Parathyroid adenoma (tissue), 2 donors: Measurements from ENCODE around the gene SDR42E2.

ENCODE experiments used
- H2AFZ ChIP-seq: fragments of 300-600 bp; sonication (generic); one replicate; pipeline ENCODE4 v1.7.0; 2017; ENCODE audit warnings: antibody characterized with exemption, mild to moderate bottlenecking
- H3K27ac ChIP-seq: fragments of 300-600 bp; sonication (generic); one replicate; pipeline ENCODE4 v1.7.0; 2017
- H3K27me3 ChIP-seq: fragments of 300-600 bp; sonication (generic); one replicate; pipeline ENCODE4 v1.7.0; 2017; ENCODE audit warnings: low read length; ENCODE audit not compliant: control insufficient read depth, insufficient read depth
- H3K36me3 ChIP-seq: fragments of 300-600 bp; sonication (generic); one replicate; pipeline ENCODE4 v1.7.0; 2017; ENCODE audit warnings: low read length; ENCODE audit not compliant: control insufficient read depth, insufficient read depth
- H3K4me1 ChIP-seq: fragments of 300-600 bp; sonication (generic); one replicate; pipeline ENCODE4 v1.7.0; 2017; ENCODE audit warnings: control low read depth
- H3K4me2 ChIP-seq: fragments of 300-600 bp; sonication (generic); one replicate; pipeline ENCODE4 v1.7.0; 2017; ENCODE audit warnings: low read length
- H3K4me3 ChIP-seq: fragments of 300-600 bp; sonication (generic); one replicate; pipeline ENCODE4 v1.7.0; 2017; ENCODE audit warnings: low read depth, low read length
- H3K79me2 ChIP-seq: fragments of 300-600 bp; sonication (generic); one replicate; pipeline ENCODE4 v1.7.0; 2017; ENCODE audit warnings: control low read depth
- H3K9ac ChIP-seq: fragments of 300-600 bp; sonication (generic); one replicate; pipeline ENCODE4 v1.7.0; 2017; ENCODE audit warnings: mild to moderate bottlenecking
- H3K9me3 ChIP-seq: fragments of 300-600 bp; sonication (generic); one replicate; pipeline ENCODE4 v1.7.0; 2017; ENCODE audit warnings: low read length; ENCODE audit not compliant: control insufficient read depth
- TF ChIP-seq, protein P1 (sequence below): fragments of 300-600 bp; sonication (generic); IDR thresholded peaks from one replicate; pipeline ENCODE4 v1.7.0; 2017; ENCODE audit warnings: antibody characterized with exemption, mild to moderate bottlenecking
- donor health status: primary hyperparathyroidism.

SDR42E2 gene

DNA sequence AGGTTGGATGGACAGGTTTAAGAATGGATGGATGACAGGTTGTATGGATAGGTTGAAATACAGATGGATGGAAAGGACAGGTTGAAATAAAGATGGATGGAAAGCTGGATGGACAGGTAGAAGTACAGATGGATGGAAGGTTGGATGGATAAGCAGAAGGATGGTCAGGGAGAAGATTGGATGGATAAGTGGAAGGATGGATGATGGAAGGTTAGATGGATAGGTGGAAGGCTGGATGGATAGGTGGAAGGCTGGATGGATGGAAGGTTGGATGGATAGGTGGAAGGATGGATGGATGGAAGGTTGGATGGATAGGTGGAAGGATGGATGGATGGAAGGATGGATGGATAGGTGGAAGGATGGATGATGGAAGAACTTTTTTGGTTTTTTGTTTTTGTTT lies 905 bp upstream of the SDR42E2 start:
- Histone ChIP-seq H3K36me3 (no peaks in the 10 kb centered on the region), H3K4me3 (no peak overlapping the region), H3K27me3 (no peaks in the 10 kb centered on the region), H2AFZ (no peak overlapping the region), H3K9ac (no peak overlapping the region), H3K4me1 (no peaks in the 10 kb centered on the region), H3K27ac (no peak overlapping the region), H3K4me2 (no peak overlapping the region), H3K79me2 (no peaks in the 10 kb centered on the region), H3K9me3 (no peaks in the 10 kb centered on the region)
- TF ChIP-seq, protein P1, sequence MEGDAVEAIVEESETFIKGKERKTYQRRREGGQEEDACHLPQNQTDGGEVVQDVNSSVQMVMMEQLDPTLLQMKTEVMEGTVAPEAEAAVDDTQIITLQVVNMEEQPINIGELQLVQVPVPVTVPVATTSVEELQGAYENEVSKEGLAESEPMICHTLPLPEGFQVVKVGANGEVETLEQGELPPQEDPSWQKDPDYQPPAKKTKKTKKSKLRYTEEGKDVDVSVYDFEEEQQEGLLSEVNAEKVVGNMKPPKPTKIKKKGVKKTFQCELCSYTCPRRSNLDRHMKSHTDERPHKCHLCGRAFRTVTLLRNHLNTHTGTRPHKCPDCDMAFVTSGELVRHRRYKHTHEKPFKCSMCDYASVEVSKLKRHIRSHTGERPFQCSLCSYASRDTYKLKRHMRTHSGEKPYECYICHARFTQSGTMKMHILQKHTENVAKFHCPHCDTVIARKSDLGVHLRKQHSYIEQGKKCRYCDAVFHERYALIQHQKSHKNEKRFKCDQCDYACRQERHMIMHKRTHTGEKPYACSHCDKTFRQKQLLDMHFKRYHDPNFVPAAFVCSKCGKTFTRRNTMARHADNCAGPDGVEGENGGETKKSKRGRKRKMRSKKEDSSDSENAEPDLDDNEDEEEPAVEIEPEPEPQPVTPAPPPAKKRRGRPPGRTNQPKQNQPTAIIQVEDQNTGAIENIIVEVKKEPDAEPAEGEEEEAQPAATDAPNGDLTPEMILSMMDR, result no peak

DNA sequence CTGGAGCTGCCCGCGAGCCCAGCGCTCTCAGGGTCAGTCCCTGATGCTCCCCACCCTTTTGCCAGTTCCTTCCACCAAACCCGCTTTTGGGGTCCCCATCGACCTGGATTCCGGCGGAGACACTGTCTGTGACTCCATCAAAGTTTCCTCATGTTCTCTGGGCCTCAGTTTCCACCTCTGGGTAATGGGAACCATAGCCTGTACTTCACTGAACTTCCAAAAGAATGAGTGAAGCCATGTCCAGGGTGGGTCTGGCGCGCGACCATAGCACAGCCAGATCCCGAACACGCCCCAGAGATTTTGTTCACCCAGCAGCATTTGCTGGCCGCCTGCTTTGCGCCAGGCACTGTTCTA lies 327 bp downstream of the SDR42E2 start:
- no peak overlapping the region for H3K9ac ChIP-seq
- no peaks in the 10 kb centered on the region for H3K9me3 ChIP-seq
- peak overlapping the region; percentile 52 for H3K4me2 ChIP-seq
- no peak overlapping the region for H3K4me3 ChIP-seq
- H3K79me2 ChIP-seq, result no peaks in the 10 kb centered on the region
- peak overlapping the region; percentile 54 for H2AFZ ChIP-seq
- no peaks in the 10 kb centered on the region for H3K27me3 ChIP-seq
- no peaks in the 10 kb centered on the region for H3K4me1 ChIP-seq
- TF ChIP-seq, protein P1, result no peak
- no peaks in the 10 kb centered on the region for H3K36me3 ChIP-seq
- no peak overlapping the region for H3K27ac ChIP-seq

DNA sequence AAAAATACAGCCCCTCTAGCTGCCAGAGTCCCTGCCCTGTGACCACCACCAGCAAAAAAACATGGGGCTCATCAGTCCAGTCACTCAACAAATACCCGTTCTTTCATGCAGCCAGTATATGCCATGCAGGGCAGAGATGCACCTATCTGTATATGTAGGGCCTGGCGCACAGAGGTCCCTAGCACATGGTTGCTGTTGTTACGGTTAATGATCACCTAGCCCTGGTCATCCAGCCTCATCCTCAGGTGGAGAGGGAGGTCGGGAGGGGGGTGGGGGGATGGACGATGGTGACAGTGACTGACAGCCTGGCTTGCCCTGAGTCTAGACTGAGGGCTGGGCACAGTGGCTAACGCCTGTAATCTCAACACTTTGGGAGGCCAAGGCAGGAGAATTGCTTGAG lies 1.5 kb downstream of the SDR42E2 start:
- H3K4me1 ChIP-seq, result no peaks in the 10 kb centered on the region
- no peaks in the 10 kb centered on the region for H3K79me2 ChIP-seq
- no peak overlapping the region for H2AFZ ChIP-seq
- H3K4me3 ChIP-seq, result no peak overlapping the region
- no peaks in the 10 kb centered on the region for H3K27me3 ChIP-seq
- H3K9ac ChIP-seq, result no peak overlapping the region
- H3K9me3 ChIP-seq, result no peaks in the 10 kb centered on the region
- TF ChIP-seq, protein P1, result no peak
- no peaks in the 10 kb centered on the region for H3K36me3 ChIP-seq
- H3K27ac ChIP-seq, result no peak overlapping the region
- H3K4me2 ChIP-seq, result no peak overlapping the region

DNA sequence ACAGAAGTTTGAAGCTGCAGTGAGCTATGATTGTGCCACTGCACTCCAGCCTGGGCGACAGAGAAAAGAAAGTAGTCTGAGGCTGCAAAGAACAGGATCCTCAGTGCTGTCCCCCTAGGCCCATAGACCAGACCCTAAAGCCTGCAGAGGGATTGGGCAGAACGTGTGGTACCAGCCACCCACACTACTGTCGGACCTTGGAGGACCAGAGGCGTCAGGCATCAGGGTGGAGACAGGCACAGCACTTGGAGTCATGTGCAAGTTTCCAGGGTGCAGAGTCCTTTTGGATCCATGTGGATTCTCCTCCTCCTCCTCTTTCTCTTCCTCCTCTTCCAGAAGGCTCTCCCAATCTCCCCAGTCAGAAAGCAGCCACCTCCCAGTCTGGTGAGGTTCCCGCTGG lies 2.2 kb downstream of the SDR42E2 start:
- no peaks in the 10 kb centered on the region for H3K27me3 ChIP-seq
- no peaks in the 10 kb centered on the region for H3K79me2 ChIP-seq
- TF ChIP-seq, protein P1, result no peak
- no peak overlapping the region for H3K9ac ChIP-seq
- H3K27ac ChIP-seq, result no peak overlapping the region
- no peak overlapping the region for H3K4me2 ChIP-seq
- H3K9me3 ChIP-seq, result no peaks in the 10 kb centered on the region
- H2AFZ ChIP-seq, result no peak overlapping the region
- H3K36me3 ChIP-seq, result no peaks in the 10 kb centered on the region
- H3K4me1 ChIP-seq, result no peaks in the 10 kb centered on the region
- H3K4me3 ChIP-seq, result no peak overlapping the region

DNA sequence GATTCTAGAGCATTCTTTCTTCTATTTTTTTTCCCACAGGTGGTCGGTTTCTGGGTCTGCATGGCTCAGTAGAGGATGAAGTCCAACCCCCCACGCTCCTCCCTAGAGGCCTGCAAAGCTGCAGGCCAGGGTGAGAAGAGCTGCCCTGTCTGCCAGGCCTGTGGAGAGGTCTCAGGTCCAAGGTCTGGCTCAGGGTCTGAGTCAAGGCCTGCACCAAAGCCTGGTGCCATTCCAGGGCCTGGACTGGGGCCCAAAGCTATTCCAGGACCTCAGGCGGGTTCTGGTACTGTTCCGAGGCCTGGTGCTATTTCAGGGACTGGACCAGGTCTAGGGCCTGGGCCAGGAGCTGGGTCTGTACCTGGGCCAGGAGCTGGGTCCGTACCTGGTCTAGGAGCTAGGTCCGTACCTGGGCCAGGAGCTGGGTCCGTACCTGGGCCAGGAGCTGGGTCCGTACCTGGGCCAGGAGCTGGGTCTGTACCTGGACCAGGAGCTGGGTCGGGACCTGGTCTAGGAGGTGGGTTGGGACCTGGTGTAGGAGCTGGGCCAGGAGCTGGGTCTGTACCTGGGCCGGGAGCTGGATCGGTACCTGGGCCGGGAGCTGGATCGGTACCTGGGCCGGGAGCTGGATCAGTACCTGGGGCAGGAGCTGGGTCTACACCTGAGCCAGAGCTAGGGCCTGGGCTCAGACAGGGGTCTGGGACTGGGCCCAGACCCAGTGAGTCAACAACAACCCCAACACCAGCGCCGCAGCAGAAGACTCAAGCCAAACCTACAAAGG lies 3.4 kb downstream of the SDR42E2 start:
- Histone ChIP-seq H3K36me3 (no peaks in the 10 kb centered on the region), H3K4me2 (no peak overlapping the region), H3K27me3 (no peaks in the 10 kb centered on the region), H3K27ac (no peak overlapping the region), H3K79me2 (no peaks in the 10 kb centered on the region), H3K9me3 (no peaks in the 10 kb centered on the region), H3K9ac (no peak overlapping the region), H3K4me3 (no peak overlapping the region), H2AFZ (no peak overlapping the region), H3K4me1 (no peaks in the 10 kb centered on the region)
- TF ChIP-seq, protein P1, result no peak
